Left ventricle myocardium superior (tissue), 1 donor: ENCODE data around the gene NIM1K. TPM values are rescaled to one million over a fixed set of nuclear protein-coding genes. Genes with fewer than 3 reads are reported as not detected.

Source experiments
- total RNA-seq: library from RNA; stranded (reverse); fragmentation: NEBNext Ultra II Directional; extraction: Animal tissue kit (Norgen Biotek cat#: 25700); gene quantifications from one replicate; pipeline ENCODE4 v1.2.1, GENCODE V29; 2021
- donor health status: DM: no; HTN: yes; CAD: no; lungs with severe emphysema.

The NIM1K gene
- total RNA-seq, 1 donor from 2014 or later, result 0.20 TPM

Other genes starting within 250 kb of the NIM1K start
- gene ANXA2R, start 151.9 kb upstream of the NIM1K start, total RNA-seq, result 1.2 TPM
- 14.5 TPM for gene ZNF131, start 71.3 kb upstream of the NIM1K start, total RNA-seq
- gene HMGCS1, start 121.2 kb downstream of the NIM1K start, total RNA-seq, result 25.4 TPM
- 0.55 TPM for gene CCL28, start 220.2 kb downstream of the NIM1K start, total RNA-seq